IgD-negative memory B cell (primary cell): Measurements from ENCODE around the gene SFI1. TPM values are rescaled to one million over a fixed set of nuclear protein-coding genes. Genes with fewer than 3 reads are reported as not detected.
A peak's percentile ranks its signal among the peaks of the same experiment; 100 is the strongest.

Experiments used
- H3K27ac Mint-ChIP-seq, 3 donors: one replicate each; pipeline ENCODE4 v1.8.0; 2020 to 2022; ENCODE audit warnings: mild to moderate bottlenecking in 3 of 3, mixed read lengths in 3 of 3, moderate library complexity in 1 of 3
- H3K27me3 Mint-ChIP-seq: one replicate; pipeline ENCODE4 v1.8.0; 2021; ENCODE audit warnings: mixed read lengths
- H3K36me3 Mint-ChIP-seq: one replicate; pipeline ENCODE4 v1.8.0; 2020; ENCODE audit warnings: mild to moderate bottlenecking, mixed read lengths
- H3K4me1 Mint-ChIP-seq, 3 donors: one replicate each; pipeline ENCODE4 v1.8.0; 2020 to 2022; ENCODE audit warnings: mixed read lengths in 3 of 3, mild to moderate bottlenecking in 1 of 3
- H3K4me3 Mint-ChIP-seq, 4 donors: one replicate each; pipeline ENCODE4 v1.8.0; 2020 to 2022; ENCODE audit warnings: mild to moderate bottlenecking in 4 of 4, mixed read lengths in 4 of 4, moderate library complexity in 3 of 4
- H3K9me3 Mint-ChIP-seq, 3 donors: one replicate each; pipeline ENCODE4 v1.8.0; 2020 to 2021; ENCODE audit warnings: mixed read lengths in 3 of 3, mild to moderate bottlenecking in 1 of 3
- polyA plus RNA-seq: library from polyadenylated mRNA; unstranded; fragments of 300-500 nt; fragmentation: Illumina TruSeq; gene quantifications from one replicate; pipeline ENCODE4 v1.2.3, GENCODE V29; 2021

SFI1 gene
- polyA plus RNA-seq, 1 donor from 2014 or later, result 15.5 TPM

- H3K4me1 Mint-ChIP-seq, result peaks cover 27 to 29% (median 27%) of the 10 kb centered on the region in 3 donors
- peak overlapping the region; percentile 94 to 96 (median 95) for H3K27ac Mint-ChIP-seq
- no peaks in the 10 kb centered on the region for H3K9me3 Mint-ChIP-seq
- H3K27me3 Mint-ChIP-seq, result no peaks in the 10 kb centered on the region
- peaks cover 2% of the 10 kb centered on the region for H3K36me3 Mint-ChIP-seq
- H3K4me3 Mint-ChIP-seq, result peak overlapping the region; percentile 79 to 93 (median 83)
Observed at GRCh38 chr22:31629741-31630184, 133.4 kb downstream of the SFI1 start.

- Mint-ChIP-seq H3K4me1 (peaks cover 29 to 33% (median 29%) of the 10 kb centered on the region in 3 donors), H3K36me3 (peaks cover 2% of the 10 kb centered on the region), H3K27ac (peak overlapping the region; percentile 94 to 97 (median 95)), H3K9me3 (no peaks in the 10 kb centered on the region), H3K4me3 (peak overlapping the region; percentile 84 to 93 (median 88)), H3K27me3 (no peaks in the 10 kb centered on the region)
Observed at GRCh38 chr22:31630331-31631329, 134.3 kb downstream of the SFI1 start.

GRCh38 chr22:31631436-31631835 is 135.1 kb downstream of the SFI1 start:
- H3K36me3 Mint-ChIP-seq, result peaks cover 2% of the 10 kb centered on the region

GRCh38 chr22:31635638-31636306 is 139.4 kb downstream of the SFI1 start:
- Mint-ChIP-seq H3K4me3 (peak overlapping the region in 3 of 4 donors; percentile 46 to 84 (median 79)), H3K4me1 (peaks cover 39 to 52% (median 42%) of the 10 kb centered on the region in 3 donors), H3K27ac (peak overlapping the region in 2 of 3 donors; percentile 69 to 95), H3K9me3 (no peaks in the 10 kb centered on the region), H3K27me3 (no peaks in the 10 kb centered on the region), H3K36me3 (no peaks in the 10 kb centered on the region)

More at GRCh38 chr22:31631436-31631835, 135.1 kb downstream of the SFI1 start:
- H3K4me1 Mint-ChIP-seq, result peaks cover 31 to 35% (median 34%) of the 10 kb centered on the region in 3 donors
- H3K4me3 Mint-ChIP-seq, result peak overlapping the region; percentile 75 to 93 (median 88)
- no peaks in the 10 kb centered on the region for H3K9me3 Mint-ChIP-seq
- H3K27me3 Mint-ChIP-seq, result no peaks in the 10 kb centered on the region
- H3K27ac Mint-ChIP-seq, result peak overlapping the region; percentile 92 to 97 (median 95)

- H3K27ac Mint-ChIP-seq, result peak overlapping the region; percentile 45 to 97 (median 91)
- H3K4me3 Mint-ChIP-seq, result peak overlapping the region; percentile 27 to 92 (median 84)
- H3K36me3 Mint-ChIP-seq, result no peaks in the 10 kb centered on the region
- peaks cover 37 to 42% (median 39%) of the 10 kb centered on the region in 3 donors for H3K4me1 Mint-ChIP-seq
- no peaks in the 10 kb centered on the region for H3K9me3 Mint-ChIP-seq
- no peaks in the 10 kb centered on the region for H3K27me3 Mint-ChIP-seq
Observed at GRCh38 chr22:31637447-31637890, 141.1 kb downstream of the SFI1 start.

GRCh38 chr22:31637891-31638618 is 141.7 kb downstream of the SFI1 start:
- peaks cover 37 to 42% (median 38%) of the 10 kb centered on the region in 3 donors for H3K4me1 Mint-ChIP-seq
- H3K36me3 Mint-ChIP-seq, result no peaks in the 10 kb centered on the region
- peak overlapping the region; percentile 27 to 92 (median 84) for H3K4me3 Mint-ChIP-seq
- no peaks in the 10 kb centered on the region for H3K9me3 Mint-ChIP-seq
- no peaks in the 10 kb centered on the region for H3K27me3 Mint-ChIP-seq
- H3K27ac Mint-ChIP-seq, result peak overlapping the region; percentile 45 to 97 (median 91)

GRCh38 chr22:31639436-31640039 is 143.2 kb downstream of the SFI1 start:
- Mint-ChIP-seq H3K27me3 (no peaks in the 10 kb centered on the region), H3K4me3 (peak overlapping the region; percentile 13 to 82 (median 64)), H3K36me3 (no peaks in the 10 kb centered on the region), H3K9me3 (no peaks in the 10 kb centered on the region), H3K27ac (peak overlapping the region; percentile 45 to 91 (median 61)), H3K4me1 (peaks cover 30 to 36% (median 32%) of the 10 kb centered on the region in 3 donors)

GRCh38 chr22:31646186-31647019 is 150.1 kb downstream of the SFI1 start:
- Mint-ChIP-seq H3K27ac (no peak overlapping the region), H3K4me1 (peaks cover 11 to 16% (median 16%) of the 10 kb centered on the region in 3 donors), H3K36me3 (peaks cover 7% of the 10 kb centered on the region), H3K4me3 (no peak overlapping the region), H3K9me3 (no peaks in the 10 kb centered on the region), H3K27me3 (no peaks in the 10 kb centered on the region)

GRCh38 chr22:31647066-31647465 is 150.7 kb downstream of the SFI1 start:
- Mint-ChIP-seq H3K36me3 (peaks cover 7% of the 10 kb centered on the region), H3K27me3 (no peaks in the 10 kb centered on the region), H3K4me1 (peaks cover 16 to 23% (median 22%) of the 10 kb centered on the region in 3 donors), H3K4me3 (no peak overlapping the region), H3K9me3 (no peaks in the 10 kb centered on the region), H3K27ac (no peak overlapping the region)

GRCh38 chr22:31647523-31648320 is 151.4 kb downstream of the SFI1 start:
- H3K4me1 Mint-ChIP-seq, result peaks cover 19 to 24% (median 23%) of the 10 kb centered on the region in 3 donors

GRCh38 chr22:31650391-31650790 is 154.1 kb downstream of the SFI1 start:
- peaks cover 38 to 42% (median 40%) of the 10 kb centered on the region in 3 donors for H3K4me1 Mint-ChIP-seq
- no peaks in the 10 kb centered on the region for H3K9me3 Mint-ChIP-seq
- H3K27ac Mint-ChIP-seq, result peak overlapping the region in 2 of 3 donors; percentile 41 to 73
- H3K36me3 Mint-ChIP-seq, result peaks cover 7% of the 10 kb centered on the region
- no peak overlapping the region for H3K4me3 Mint-ChIP-seq
- H3K27me3 Mint-ChIP-seq, result no peaks in the 10 kb centered on the region

More at GRCh38 chr22:31647523-31648320, 151.4 kb downstream of the SFI1 start:
- Mint-ChIP-seq H3K27ac (no peak overlapping the region), H3K4me3 (no peak overlapping the region), H3K36me3 (peaks cover 7% of the 10 kb centered on the region), H3K9me3 (no peaks in the 10 kb centered on the region), H3K27me3 (no peaks in the 10 kb centered on the region)

GRCh38 chr22:31651664-31652063 is 155.3 kb downstream of the SFI1 start:
- Mint-ChIP-seq H3K4me3 (peak overlapping the region; percentile 34 to 90 (median 42)), H3K27ac (peak overlapping the region; percentile 40 to 89 (median 73))

More at GRCh38 chr22:31651664-31652063, 155.3 kb downstream of the SFI1 start:
- no peaks in the 10 kb centered on the region for H3K9me3 Mint-ChIP-seq
- peaks cover 7% of the 10 kb centered on the region for H3K36me3 Mint-ChIP-seq
- H3K27me3 Mint-ChIP-seq, result no peaks in the 10 kb centered on the region
- peaks cover 39 to 42% (median 40%) of the 10 kb centered on the region in 3 donors for H3K4me1 Mint-ChIP-seq
